Transverse colon (tissue), 4 donors: Measurements from ENCODE around the gene MS4A12. TPM values are rescaled to one million over a fixed set of nuclear protein-coding genes. Genes with fewer than 3 reads are reported as not detected.

Experiments used
- DNase-seq: peaks from one replicate; pipeline ENCODE4 v3.0.0-alpha.2; 2019
- H3K27ac ChIP-seq, 4 donors: fragments of 200-600 bp; sonication (generic); 2 replicates each; pipeline ENCODE4 v1.5.1; 2016 to 2018; ENCODE audit warnings: inconsistent platforms in 4 of 4
- H3K27me3 ChIP-seq: fragments of 200-600 bp; sonication (generic); 2 replicates; pipeline ENCODE4 v1.5.1; 2017; ENCODE audit warnings: inconsistent platforms
- H3K36me3 ChIP-seq, 4 donors: fragments of 200-600 bp; sonication (generic); 2 replicates each; pipeline ENCODE4 v1.5.1; 2017 to 2019; ENCODE audit warnings: inconsistent platforms in 4 of 4
- H3K4me1 ChIP-seq, 4 donors: fragments of 200-600 bp; sonication (generic); 2 replicates each; pipeline ENCODE4 v1.5.1; 2017 to 2020; ENCODE audit warnings: inconsistent platforms in 4 of 4
- H3K4me3 ChIP-seq, 4 donors: fragments of 200-600 bp; sonication (generic); 1 replicate in 1 of 4; 2 replicates in 3 of 4; pipeline versions ENCODE4 v1.5.1 to v1.6.1; 2017 to 2019; ENCODE audit warnings: inconsistent platforms in 4 of 4
- H3K9me3 ChIP-seq, 2 donors: fragments of 200-600 bp; sonication (generic); 2 replicates each; pipeline ENCODE4 v1.5.1; 2017 to 2019; ENCODE audit warnings: inconsistent platforms in 2 of 2
- CTCF ChIP-seq, 5 experiments: fragments of 200-600 bp in 3 of 5; fragments of 450-650 bp in 2 of 5; sonication (generic) in 3 of 5; IDR thresholded peaks; 1 replicate in 2 of 5; 2 replicates in 3 of 5; pipeline ENCODE4 v1.5.1; 2016 to 2017; ENCODE audit warnings: antibody characterized with exemption in 5 of 5, inconsistent platforms in 3 of 5, mild to moderate bottlenecking in 2 of 5, moderate library complexity in 1 of 5
- EP300 ChIP-seq: sonication (generic); formaldehyde crosslinking; IDR thresholded peaks from one replicate; pipeline ENCODE4 v1.6.1; 2017; ENCODE audit warnings: antibody characterized with exemption, low read depth
- POLR2A ChIP-seq: fragments of 450-650 bp; IDR thresholded peaks from one replicate; pipeline ENCODE4 v1.6.1; 2016; ENCODE audit warnings: antibody characterized with exemption, mild to moderate bottlenecking, moderate library complexity
- POLR2AphosphoS5 ChIP-seq, 3 donors: sonication (generic); formaldehyde crosslinking; IDR thresholded peaks; one replicate each; pipeline ENCODE4 v1.6.1; 2016; ENCODE audit warnings: antibody characterized with exemption in 3 of 3
- WGBS, 2 donors: methylation state at CpG; one replicate each; pipeline ENCODE4 v1.1.5; 2018; ENCODE audit warnings: low coverage in 1 of 2; 5-methylcytosine and 5-hydroxymethylcytosine counted together
- in situ Hi-C, 4 donors: fragments of 200-750 bp; cut with MboI; loops; one replicate each; pipeline versions ENCODE4 v1.15.0 to v1.15.1; 2017; ENCODE audit warnings: low sequenced_read_pairs in 3 of 4, low pct_ligation_motif_present in 1 of 4, low pct_unique_long_range_greater_than_20kb in 1 of 4
- intact Hi-C: fragments of 100-400 bp; cut with DNase I; formaldehyde crosslinking; loops from one replicate; pipeline ENCODE4 v1.15.1; 2023; ENCODE audit warnings: low total_unique reads
- total RNA-seq, 4 donors: library from RNA; depleted of rRNA; stranded (reverse); fragments of >200 nt; gene quantifications; one replicate each; pipeline ENCODE4 v1.1.0, GENCODE V29; 2016

MS4A12 gene
- total RNA-seq, 4 donors from 2014 or later, result 3.8 to 628 (median 426) TPM

GRCh38 chr11:60511393-60511792 lies 18.8 kb downstream of the MS4A12 start:
- Histone ChIP-seq H3K36me3 (no peaks in the 10 kb centered on the region), H3K27me3 (no peaks in the 10 kb centered on the region), H3K4me3 (no peak overlapping the region), H3K9me3 (no peaks in the 10 kb centered on the region), H3K27ac (no peak overlapping the region), H3K4me1 (peaks cover 0 to 3% (median 0%) of the 10 kb centered on the region in 4 donors)
- in situ Hi-C loops, result no loop called here
- TF ChIP-seq EP300, result no peak
- no peak for DNase-seq
- 61 to 75% methylated on average over 6 of the region's 6 CpGs for WGBS, 2 donors
- intact Hi-C loops, result no loop called here

GRCh38 chr11:60512651-60513225 lies 20.2 kb downstream of the MS4A12 start:
- Histone ChIP-seq H3K9me3 (no peaks in the 10 kb centered on the region), H3K4me1 (peaks cover 0 to 3% (median 0%) of the 10 kb centered on the region in 4 donors), H3K27ac (no peak overlapping the region), H3K27me3 (no peaks in the 10 kb centered on the region), H3K36me3 (no peaks in the 10 kb centered on the region), H3K4me3 (no peak overlapping the region)
- no peak for DNase-seq
- intact Hi-C loops (no loop called here), in situ Hi-C loops (no loop called here)
- no peak for TF ChIP-seq CTCF (IDR thresholded peaks at IDR 0.05)
- WGBS, 2 donors, result 64 to 73% methylated on average over 3 of the region's 3 CpGs

- DNase-seq, result no peak
- Histone ChIP-seq H3K27ac (no peak overlapping the region), H3K4me1 (peaks cover 0 to 3% (median 0%) of the 10 kb centered on the region in 4 donors), H3K4me3 (no peak overlapping the region), H3K27me3 (no peaks in the 10 kb centered on the region), H3K36me3 (no peaks in the 10 kb centered on the region), H3K9me3 (no peaks in the 10 kb centered on the region)
- TF ChIP-seq POLR2A, result no peak
- TF ChIP-seq EP300, result no peak
- no peak for TF ChIP-seq CTCF (IDR thresholded peaks at IDR 0.05)
- in situ Hi-C loops (no loop called here), intact Hi-C loops (no loop called here)
- 73 to 83% methylated on average over 1 to 2 of the region's 2 CpGs for WGBS, 2 donors
Observed at GRCh38 chr11:60513496-60514460, 21.2 kb downstream of the MS4A12 start.

- no peak within 1 kb of the TSS for H3K27ac ChIP-seq
- no peak for TF ChIP-seq CTCF (IDR thresholded peaks at IDR 0.05)
- TF ChIP-seq POLR2A, result no peak
- TF ChIP-seq POLR2AphosphoS5 (IDR thresholded peaks at IDR 0.05), result no peak
- TF ChIP-seq EP300, result no peak
- intact Hi-C loops, result no loop called here
- no peaks in the 10 kb centered on the region for H3K27me3 ChIP-seq
- DNase-seq, result no peak
- WGBS, 2 donors, result 92 to 93% methylated on average over 4 to 29 of the region's 29 CpGs
- H3K36me3 ChIP-seq, result no peaks in the 10 kb centered on the region
- H3K4me3 ChIP-seq, result no peak within 1 kb of the TSS
- peaks cover 0 to 3% (median 0%) of the 10 kb centered on the region in 4 donors for H3K4me1 ChIP-seq
- in situ Hi-C loops, result no loop called here
- no peaks in the 10 kb centered on the region for H3K9me3 ChIP-seq
Observed at GRCh38 chr11:60515144-60515855, 22.7 kb downstream of the MS4A12 start, which contains the start of gene MS4A13. Gene MS4A13, plus strand, starts transcription at chr11:60515392. Its CDS starts 2,692 bp downstream, at chr11:60518084.
